SK-N-SH treated with all-trans-retinoic acid at 6 μM for 48 hours (cell line): ENCODE results near the gene LCNL1.

ENCODE experiments used
- BACH2 ChIP-seq: fragments of 250-450 bp; sonication (Bioruptor Pico); IDR thresholded peaks from 2 replicates; pipeline ENCODE4 v1.9.0; 2021; ENCODE audit warnings: mild to moderate bottlenecking, borderline replicate concordance
- CSDC2 ChIP-seq: fragments of 250-450 bp; sonication (Bioruptor Pico); IDR thresholded peaks from 2 replicates; pipeline ENCODE4 v1.5.0; 2020; ENCODE audit warnings: mild to moderate bottlenecking, moderate library complexity
- ISL1 ChIP-seq: fragments of 250-450 bp; sonication (Bioruptor Pico); IDR thresholded peaks from 2 replicates; pipeline ENCODE4 v2.1.2; 2022; ENCODE audit warnings: mild to moderate bottlenecking, moderate library complexity
- PPARA ChIP-seq: fragments of 250-450 bp; sonication (Bioruptor Pico); IDR thresholded peaks from 2 replicates; pipeline ENCODE4 v1.5.0; 2020; ENCODE audit warnings: mild to moderate bottlenecking, borderline replicate concordance
- RARB ChIP-seq: fragments of 250-450 bp; sonication (Bioruptor Pico); IDR thresholded peaks from 2 replicates; pipeline ENCODE4 v1.8.0; 2021; ENCODE audit warnings: mild to moderate bottlenecking, moderate library complexity
- TCF4 ChIP-seq: fragments of 250-450 bp; sonication (Bioruptor Pico); IDR thresholded peaks from 2 replicates; pipeline ENCODE4 v1.8.0; 2021; ENCODE audit warnings: mild to moderate bottlenecking, moderate library complexity, borderline replicate concordance
- TOX ChIP-seq: fragments of 250-450 bp; sonication (Bioruptor Pico); IDR thresholded peaks from 2 replicates; pipeline ENCODE4 v1.8.0; 2021; ENCODE audit warnings: mild to moderate bottlenecking, moderate library complexity, borderline replicate concordance
- ZC3H10 ChIP-seq: fragments of 250-450 bp; sonication (Bioruptor Pico); IDR thresholded peaks from 2 replicates; pipeline ENCODE4 v1.5.1; 2021; ENCODE audit warnings: mild to moderate bottlenecking, moderate library complexity
- ZNF565 ChIP-seq: fragments of 450-650 bp; formaldehyde crosslinking; conservative IDR thresholded peaks from 2 replicates; pipeline ENCODE4 v1.5.0; 2020; ENCODE audit warnings: low read depth, mild to moderate bottlenecking, moderate library complexity
- ZNF70 ChIP-seq: fragments of 450-650 bp; formaldehyde crosslinking; IDR thresholded peaks from 2 replicates; pipeline ENCODE4 v1.5.0; 2020; ENCODE audit warnings: mild to moderate bottlenecking, moderate library complexity

- TF ChIP-seq ZNF70 (no peak), BACH2 (CRISPR knock-in tag) (no peak), CSDC2 (CRISPR knock-in tag) (no peak), ISL1 (no peak), RARB (CRISPR knock-in tag) (no peak), ZNF565 (CRISPR knock-in tag) (no peak), ZC3H10 (CRISPR knock-in tag) (no peak), TOX (CRISPR knock-in tag) (no peak), TCF4 (CRISPR knock-in tag) (no peak), PPARA (CRISPR knock-in tag) (no peak)
Measured at GRCh38 chr9:136985853-136986252, 3.1 kb downstream of the LCNL1 start.
